Fibroblast of peridontal ligament (primary cell): ENCODE results near the gene COL5A1.

Source experiments
- DNase-seq: peaks from one replicate; pipeline ENCODE4 v3.0.0-alpha.2; 2010; ENCODE audit errors: extremely low read depth

The COL5A1 gene

GRCh38 chr9:134766587-134766986 lies 125.0 kb downstream of the COL5A1 start:
- DNase-seq: no peak

- no peak for DNase-seq
These were observed 126.7 kb downstream of the COL5A1 start for GRCh38 chr9:134768332-134768708.

DNA sequence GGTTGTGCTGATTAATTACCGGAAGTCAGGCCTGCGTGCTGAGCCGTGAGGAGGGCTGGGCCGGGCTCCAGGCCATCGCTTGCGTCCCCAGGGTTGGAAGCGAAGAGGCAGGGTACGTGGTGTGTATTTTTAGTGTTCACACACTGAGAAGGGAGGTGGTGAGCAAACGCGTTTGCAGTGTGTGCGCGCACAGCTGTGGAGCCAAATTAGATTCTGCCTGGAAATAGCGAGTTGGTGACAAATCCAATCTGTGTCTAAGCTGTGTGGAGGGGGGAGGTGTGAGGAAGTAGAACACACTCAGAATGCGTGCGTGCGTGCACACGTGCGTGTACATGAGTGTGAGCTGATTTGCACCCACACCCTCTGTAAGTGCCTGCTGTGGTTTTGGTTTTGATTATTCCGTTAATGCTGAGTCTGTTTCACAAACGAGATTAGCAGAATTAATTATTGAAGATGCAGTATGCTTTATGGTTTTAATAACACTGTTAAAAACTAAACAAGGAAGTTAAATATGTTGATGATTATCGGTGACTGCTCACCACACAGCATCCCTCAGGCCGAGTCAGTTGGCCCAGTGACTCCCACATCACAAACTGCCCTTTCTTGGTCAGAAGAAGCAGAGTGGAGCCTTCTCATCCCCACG lies 127.2 kb downstream of the COL5A1 start:
- DNase-seq: no peak

GRCh38 chr9:134770972-134771971 lies 129.7 kb downstream of the COL5A1 start:
- DNase-seq: no peak

DNA sequence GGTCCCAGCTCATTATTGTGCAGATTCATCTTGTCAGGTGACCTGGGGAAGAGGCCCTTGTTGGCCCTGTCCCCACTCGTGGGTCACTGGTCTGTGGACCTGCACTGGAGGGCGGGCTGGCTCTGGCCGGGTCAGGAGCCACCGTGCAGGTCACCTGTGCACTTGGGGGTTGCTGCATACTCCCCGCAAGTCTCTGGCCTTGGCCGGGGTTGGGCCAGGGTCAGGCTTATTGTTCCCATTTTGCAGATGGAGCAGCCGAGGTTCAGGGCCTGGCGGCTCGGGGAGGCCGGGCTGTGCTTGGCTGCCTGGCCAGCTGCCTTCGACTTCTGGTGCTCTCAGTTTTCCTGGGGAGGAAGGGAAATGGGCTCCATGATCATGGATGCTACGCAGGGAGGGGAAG lies 130.7 kb downstream of the COL5A1 start:
- DNase-seq: no peak

DNA sequence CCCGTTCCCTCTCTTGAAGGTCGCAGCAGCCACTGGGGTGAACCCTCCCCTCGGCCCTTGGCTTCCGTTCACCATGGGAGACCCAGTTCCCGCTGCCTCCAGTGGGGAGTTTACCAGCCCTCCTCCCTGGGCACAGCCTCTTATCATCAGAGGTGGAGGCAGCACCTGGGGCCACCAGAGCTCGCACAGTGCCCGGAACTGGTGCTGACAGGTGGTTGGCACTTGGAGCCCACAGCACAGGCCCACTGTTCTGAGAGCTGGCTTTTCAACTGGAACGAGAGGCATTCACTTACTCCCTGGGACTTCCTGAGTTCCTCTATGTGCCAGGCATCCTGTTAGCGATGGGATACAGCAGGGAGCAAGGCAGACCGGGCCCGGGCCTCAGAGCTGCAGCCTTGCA lies 132.2 kb downstream of the COL5A1 start:
- DNase-seq: no peak

- no peak for DNase-seq
These were observed 132.8 kb downstream of the COL5A1 start for GRCh38 chr9:134774410-134774809.

DNA sequence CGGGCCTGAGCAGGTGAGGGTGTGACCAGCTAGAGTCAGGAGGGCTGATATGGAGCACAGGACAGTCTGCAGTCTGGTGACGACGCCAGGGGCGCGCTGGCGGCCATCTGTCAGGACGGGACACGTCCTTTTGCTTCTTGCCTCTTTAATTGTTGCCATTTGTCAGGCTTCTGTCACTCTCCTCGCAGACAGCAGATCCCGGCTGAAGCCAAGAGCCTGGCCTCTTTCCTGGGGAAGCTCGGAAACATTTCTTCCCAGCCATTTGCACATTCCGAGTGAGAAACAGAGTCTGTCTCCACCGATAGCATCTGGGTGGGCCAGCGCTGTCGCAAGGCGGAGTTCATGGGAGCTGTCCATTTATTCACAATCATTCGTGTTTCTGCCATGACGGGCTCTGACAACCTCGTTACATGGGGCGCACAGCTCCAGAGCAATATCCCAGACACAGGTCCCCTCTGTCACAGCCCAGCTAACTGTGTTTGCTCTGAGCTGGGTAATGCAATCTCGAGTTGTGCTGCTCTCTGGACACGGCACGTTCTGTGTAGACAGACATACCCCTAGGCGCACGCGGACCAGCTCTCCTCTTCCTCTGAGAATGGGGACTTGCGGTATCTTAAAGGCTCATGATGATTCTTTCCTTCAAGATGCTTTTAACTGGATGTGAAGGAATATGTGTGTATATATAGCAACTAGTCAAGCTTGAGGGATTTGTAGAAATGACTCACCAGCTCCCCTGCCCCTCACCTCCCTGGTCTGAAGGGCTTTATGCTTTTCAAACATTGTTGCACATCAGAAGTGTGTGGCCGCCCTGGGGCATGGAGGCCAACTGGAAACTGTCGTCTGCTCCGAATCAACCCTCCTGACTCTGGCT lies 133.7 kb downstream of the COL5A1 start:
- peak; percentile 43 for DNase-seq

- DNase-seq: peak; percentile 19
These were observed 134.6 kb downstream of the COL5A1 start for GRCh38 chr9:134776080-134776796.

- no peak for DNase-seq
These were observed 135.6 kb downstream of the COL5A1 start for GRCh38 chr9:134777153-134777552.

GRCh38 chr9:134778156-134778555 lies 136.6 kb downstream of the COL5A1 start:
- DNase-seq: no peak

GRCh38 chr9:134778841-134779411 lies 137.3 kb downstream of the COL5A1 start:
- peak; percentile 28 for DNase-seq

DNA sequence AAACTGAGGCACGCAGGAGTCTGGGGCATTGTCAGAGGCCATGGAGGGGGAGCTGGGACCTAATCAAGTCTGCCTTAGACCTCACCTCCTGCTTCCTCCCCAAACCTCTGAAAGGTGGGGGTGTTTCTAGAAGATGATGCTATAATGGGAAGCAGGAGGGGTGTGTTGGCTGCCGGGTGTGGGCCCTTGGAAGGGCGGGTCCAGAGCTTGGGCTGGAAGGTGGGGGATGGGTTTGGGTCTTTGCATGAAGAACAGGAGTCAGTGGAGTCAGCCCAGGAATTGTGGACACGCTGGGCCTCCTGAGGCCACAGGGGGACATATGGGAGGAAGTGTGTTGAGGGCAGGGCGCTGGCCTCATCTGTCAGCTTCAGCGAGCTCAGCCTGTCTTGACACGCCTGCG lies 138.0 kb downstream of the COL5A1 start:
- DNase-seq: no peak

DNA sequence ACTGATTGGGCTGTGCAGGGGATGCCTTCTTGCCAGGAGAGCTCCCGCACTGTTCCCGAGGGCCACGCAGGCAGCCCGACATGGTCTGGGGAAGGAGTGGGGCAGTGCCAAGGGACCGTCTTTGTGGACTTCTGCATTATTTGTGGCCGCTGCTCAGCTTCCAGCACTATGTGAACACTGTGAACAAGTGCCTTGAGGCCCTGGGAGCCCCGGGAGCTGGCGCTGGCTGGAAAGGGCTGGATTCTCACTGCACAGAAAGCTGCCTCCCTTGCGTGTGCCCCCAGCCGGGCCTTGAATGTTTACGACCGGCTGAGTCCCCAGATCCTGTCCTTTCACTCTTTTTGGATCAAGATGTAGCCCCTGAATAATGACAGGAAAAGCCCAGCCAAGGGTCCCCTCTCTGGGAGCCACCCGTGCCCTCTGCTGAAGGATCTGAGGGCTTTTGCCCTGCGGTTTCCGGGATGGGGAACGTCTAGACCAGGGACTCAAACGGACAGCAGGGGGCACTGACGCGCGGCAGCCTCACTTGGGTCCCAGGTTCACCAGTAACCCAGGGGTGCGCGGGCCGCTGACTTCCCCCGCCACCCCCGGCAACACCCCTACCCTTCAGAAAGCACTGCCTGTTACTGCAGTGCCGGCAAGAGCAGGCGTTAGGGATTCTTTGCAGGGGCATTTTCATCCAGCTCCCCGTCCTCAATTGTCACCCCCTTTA lies 140.1 kb downstream of the COL5A1 start:
- DNase-seq: no peak

DNA sequence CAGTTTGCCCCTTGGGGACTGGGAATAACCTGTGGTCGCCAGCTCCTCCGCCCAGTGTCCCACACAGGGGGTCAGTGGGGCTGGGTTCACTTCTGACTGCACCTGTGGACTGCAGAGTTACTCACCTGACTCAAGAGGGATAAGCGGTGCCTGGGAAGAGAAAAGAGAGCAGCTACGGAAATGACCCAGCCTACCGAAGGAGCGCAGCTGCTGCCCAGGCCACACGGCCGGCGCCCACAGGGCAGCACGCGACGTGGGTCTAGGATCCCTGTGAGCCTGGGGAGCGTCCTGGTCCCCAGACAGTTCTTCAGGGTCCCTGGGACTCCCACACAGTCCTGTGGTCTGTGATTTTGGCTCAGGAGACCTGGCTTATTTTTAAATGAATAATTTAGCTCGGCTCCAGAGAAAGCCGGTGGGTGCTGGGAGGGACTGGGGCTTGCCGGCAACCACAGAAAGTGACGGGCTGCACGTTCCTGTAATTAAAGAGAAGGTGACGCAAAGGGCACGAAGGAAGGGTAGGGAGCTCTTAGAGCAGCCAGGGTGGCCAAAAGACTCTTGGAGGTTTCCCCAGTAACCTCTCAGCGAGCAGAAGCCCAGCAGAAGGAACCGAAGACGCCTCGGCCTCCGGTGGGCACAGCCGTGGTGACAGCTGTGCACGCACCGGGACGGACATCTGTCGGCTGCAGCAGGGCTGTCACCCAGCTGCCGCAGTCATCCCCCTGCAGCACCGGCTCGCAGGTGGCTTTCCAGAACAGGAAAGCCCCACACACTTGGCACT lies 141.5 kb downstream of the COL5A1 start:
- DNase-seq: no peak

- DNase-seq: no peak
These were observed 142.1 kb downstream of the COL5A1 start for GRCh38 chr9:134783699-134784039.

GRCh38 chr9:134784577-134785305 lies 143.1 kb downstream of the COL5A1 start:
- no peak for DNase-seq

DNA sequence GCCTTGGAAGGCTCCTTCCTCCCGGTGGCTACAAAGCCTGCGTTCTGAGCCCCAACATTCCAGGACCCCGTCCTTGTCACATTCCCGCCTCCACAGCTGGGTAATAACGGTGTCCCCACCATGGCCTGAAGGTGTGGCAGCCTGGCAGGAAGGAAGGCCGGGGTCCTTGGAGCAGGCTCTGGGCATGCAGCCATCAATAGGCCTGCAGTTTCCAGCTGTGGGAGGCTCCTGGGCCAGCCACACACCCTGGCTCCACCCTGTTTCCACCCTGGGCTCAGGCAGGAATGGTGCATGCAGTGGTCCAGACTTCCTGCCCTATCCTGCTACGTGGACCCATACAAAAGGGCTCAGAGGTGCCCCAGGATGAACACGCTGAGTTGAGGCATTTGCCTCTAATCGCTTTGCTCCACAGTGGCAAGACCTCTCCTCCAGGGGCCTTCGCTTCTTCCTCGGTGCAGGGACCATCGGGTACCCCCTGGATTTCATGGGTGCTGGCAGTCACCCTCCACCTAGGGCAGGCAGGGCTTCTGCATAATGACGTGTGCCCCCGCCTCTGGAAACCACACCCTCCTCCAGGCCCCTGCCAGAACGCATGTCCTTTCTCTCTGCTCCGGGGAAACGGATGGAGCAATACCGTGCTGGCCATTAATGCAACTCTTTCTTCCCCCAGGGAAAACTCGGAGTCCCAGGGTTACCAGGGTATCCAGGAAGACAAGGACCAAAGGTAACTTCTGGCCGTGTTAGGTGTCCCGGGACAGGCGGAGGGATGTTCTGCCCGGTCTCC lies 143.9 kb downstream of the COL5A1 start:
- DNase-seq: no peak
